Measurements from ENCODE around the gene PROZ.

DNA sequence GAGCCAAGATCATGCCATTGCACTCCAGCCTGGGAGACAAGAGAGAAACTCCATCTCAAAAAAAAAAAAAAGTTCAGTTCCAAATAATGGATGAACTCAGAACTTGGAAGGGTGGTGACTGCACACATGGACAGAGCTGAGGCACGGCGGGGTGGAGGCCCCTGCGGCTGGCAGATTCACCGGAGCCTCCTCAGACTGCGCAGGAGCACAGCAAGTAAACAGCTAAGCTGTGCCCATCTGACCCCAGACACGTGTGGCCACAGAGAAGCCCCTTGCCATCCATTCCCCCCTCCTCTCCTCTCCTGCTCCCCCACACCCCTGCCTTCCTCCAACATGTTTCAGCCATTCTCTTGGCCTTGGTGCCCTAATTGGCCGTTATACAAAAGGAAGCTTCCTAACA is 15.6 kb upstream of the PROZ start:
- TF ChIP-seq, protein P1, sequence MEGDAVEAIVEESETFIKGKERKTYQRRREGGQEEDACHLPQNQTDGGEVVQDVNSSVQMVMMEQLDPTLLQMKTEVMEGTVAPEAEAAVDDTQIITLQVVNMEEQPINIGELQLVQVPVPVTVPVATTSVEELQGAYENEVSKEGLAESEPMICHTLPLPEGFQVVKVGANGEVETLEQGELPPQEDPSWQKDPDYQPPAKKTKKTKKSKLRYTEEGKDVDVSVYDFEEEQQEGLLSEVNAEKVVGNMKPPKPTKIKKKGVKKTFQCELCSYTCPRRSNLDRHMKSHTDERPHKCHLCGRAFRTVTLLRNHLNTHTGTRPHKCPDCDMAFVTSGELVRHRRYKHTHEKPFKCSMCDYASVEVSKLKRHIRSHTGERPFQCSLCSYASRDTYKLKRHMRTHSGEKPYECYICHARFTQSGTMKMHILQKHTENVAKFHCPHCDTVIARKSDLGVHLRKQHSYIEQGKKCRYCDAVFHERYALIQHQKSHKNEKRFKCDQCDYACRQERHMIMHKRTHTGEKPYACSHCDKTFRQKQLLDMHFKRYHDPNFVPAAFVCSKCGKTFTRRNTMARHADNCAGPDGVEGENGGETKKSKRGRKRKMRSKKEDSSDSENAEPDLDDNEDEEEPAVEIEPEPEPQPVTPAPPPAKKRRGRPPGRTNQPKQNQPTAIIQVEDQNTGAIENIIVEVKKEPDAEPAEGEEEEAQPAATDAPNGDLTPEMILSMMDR (IDR thresholded peaks at IDR 0.05; ENCODE audit: insufficient read depth, low read length, poor library complexity, severe bottlenecking) = no peak
- TF ChIP-seq EZH2phosphoT487 (conservative IDR thresholded peaks at IDR 0.05; ENCODE audit: low read length) = no peak
